Choroid plexus epithelial cell (primary cell): Measurements from ENCODE around the gene FAM83B.

Experiments
- DNase-seq: peaks from one replicate; pipeline ENCODE4 v3.0.0-alpha.2; 2010; ENCODE audit warnings: low read depth
- H3K4me3 ChIP-seq: 2 replicates; pipeline ENCODE4 v1.5.1; 2011; ENCODE audit warnings: low read depth, mild to moderate bottlenecking, control low read depth, low read length, moderate library complexity
- CTCF ChIP-seq: conservative IDR thresholded peaks from 2 replicates; pipeline ENCODE4 v1.5.1; 2011; ENCODE audit warnings: low read depth, mild to moderate bottlenecking, control low read depth, inconsistent platforms, low read length, moderate library complexity

The FAM83B gene

GRCh38 chr6:54988576-54988975 is 142.0 kb downstream of the FAM83B start:
- no peak for TF ChIP-seq CTCF
- peak; percentile 9 for DNase-seq
- no peak overlapping the region for H3K4me3 ChIP-seq

GRCh38 chr6:54990001-54990400 is 143.4 kb downstream of the FAM83B start:
- H3K4me3 ChIP-seq, result no peak overlapping the region
- no peak for DNase-seq
- TF ChIP-seq CTCF, result no peak
